A549 (cell line): Measurements from ENCODE around the gene TMEM174. TPM values are rescaled to one million over a fixed set of nuclear protein-coding genes. Genes with fewer than 3 reads are reported as not detected.

ENCODE experiments used
- ATAC-seq, 2 experiments: fragments of 200-7000 bp in 1 of 2; fragments of >200 bp in 1 of 2; cut with Nextera tagmentation in 1 of 2; cut with Tn5 transposase in 1 of 2; 3 replicates each; pipeline versions ENCODE4 v1.8.0 to v1.9.1; 2018 to 2020; ENCODE audit warnings: mild to moderate bottlenecking in 1 of 2, moderate library complexity in 1 of 2
- CTCF ChIA-PET: fragments of 300-600 bp; sonication (Branson Sonifier 250); formaldehyde crosslinking; extraction: SDS; loops from one replicate; lab custom pipeline; 2021; ENCODE audit warnings: antibody characterized with exemption, inconsistent platforms; lab: Yijun Ruan, JAX
- POLR2A ChIA-PET: fragments of 350-600 bp; formaldehyde crosslinking; extraction: SDS; loops from one replicate; lab custom pipeline; 2021; ENCODE audit warnings: antibody characterized with exemption, inconsistent platforms; lab: Yijun Ruan, JAX
- DNase-seq, 2 experiments: peaks; one replicate each; pipeline versions ENCODE4 v3.0.0 to v3.0.0-alpha.2; 2011 to 2016; ENCODE audit warnings: low read depth in 1 of 2, low spot score in 1 of 2
- FAIRE-seq: peaks from 2 replicates; lab custom pipeline; 2011; peaks lifted over from hg19 to GRCh38; lab: Jason Lieb, UNC
- H3K27ac ChIP-seq, 2 experiments: fragments of >200 bp; sonication (Bioruptor Twin); formaldehyde crosslinking; 3 replicates each; pipeline ENCODE4 v1.5.1; 2016 to 2017
- H3K4me1 ChIP-seq: fragments of >200 bp; sonication (Bioruptor Twin); formaldehyde crosslinking; 3 replicates; pipeline ENCODE4 v1.6.1; 2016
- H3K4me2 ChIP-seq: fragments of >200 bp; sonication (Bioruptor Twin); formaldehyde crosslinking; 3 replicates; pipeline ENCODE4 v1.6.1; 2016
- H3K4me3 ChIP-seq: fragments of >200 bp; sonication (Bioruptor Twin); formaldehyde crosslinking; 3 replicates; pipeline ENCODE4 v1.5.1; 2016
- H3K9me3 ChIP-seq: fragments of >200 bp; sonication (Bioruptor Twin); formaldehyde crosslinking; 3 replicates; pipeline ENCODE4 v1.6.1; 2016
- CEBPB ChIP-seq, 2 experiments: fragments of >200 bp in 1 of 2; sonication (Bioruptor Twin) in 1 of 2; formaldehyde crosslinking in 1 of 2; IDR thresholded peaks; 2 replicates each; pipeline ENCODE4 v1.6.1; 2012 to 2016
- EHMT2 ChIP-seq: fragments of 200-600 bp; sonication (generic); IDR thresholded peaks from 2 replicates; pipeline ENCODE4 v1.6.1; 2016; ENCODE audit warnings: antibody characterized with exemption, low read depth, mild to moderate bottlenecking, moderate library complexity
- FOSB ChIP-seq: fragments of 250-450 bp; sonication (Bioruptor Pico); IDR thresholded peaks from 2 replicates; pipeline ENCODE4 v1.5.0; 2020; ENCODE audit warnings: mild to moderate bottlenecking, moderate library complexity
- FOSL2 ChIP-seq, 2 experiments: fragments of 450-650 bp in 1 of 2; fragments of >200 bp in 1 of 2; sonication (Bioruptor Twin) in 1 of 2; formaldehyde crosslinking; IDR thresholded peaks; 2 replicates each; pipeline versions ENCODE4 v1.5.0 to v1.6.1; 2016 to 2020; ENCODE audit warnings: mild to moderate bottlenecking in 1 of 2, moderate library complexity in 1 of 2
- FOXS1 ChIP-seq: fragments of 250-450 bp; sonication (Bioruptor Pico); IDR thresholded peaks from 2 replicates; pipeline ENCODE4 v1.5.0; 2020; ENCODE audit warnings: mild to moderate bottlenecking, moderate library complexity
- HDAC2 ChIP-seq: fragments of 200-600 bp; sonication (generic); IDR thresholded peaks from 2 replicates; pipeline ENCODE4 v1.6.1; 2016
- KDM1A ChIP-seq: fragments of 200-600 bp; sonication (generic); IDR thresholded peaks from 2 replicates; pipeline ENCODE4 v1.6.1; 2016; ENCODE audit warnings: low read depth, mild to moderate bottlenecking
- KDM5A ChIP-seq: fragments of 200-600 bp; sonication (generic); IDR thresholded peaks from 2 replicates; pipeline ENCODE4 v1.6.1; 2016; ENCODE audit warnings: antibody characterized with exemption, mild to moderate bottlenecking
- MYC ChIP-seq: IDR thresholded peaks from 2 replicates; pipeline ENCODE4 v1.6.1; 2012; ENCODE audit warnings: mild to moderate bottlenecking, inconsistent platforms, low read length, improper control_type of control experiment, borderline replicate concordance
- NFE2L2 ChIP-seq: fragments of 150-350 bp; conservative IDR thresholded peaks from 2 replicates; pipeline ENCODE4 v1.6.1; 2014; ENCODE audit warnings: low read length
- ZC3H11A ChIP-seq: fragments of 450-650 bp; IDR thresholded peaks from 2 replicates; pipeline ENCODE4 v1.6.1; 2014; ENCODE audit warnings: antibody characterized with exemption, mild to moderate bottlenecking
- ZFP36 ChIP-seq: fragments of 450-650 bp; IDR thresholded peaks from 2 replicates; pipeline ENCODE4 v1.6.1; 2014; ENCODE audit warnings: borderline replicate concordance; ENCODE audit not compliant: partially characterized antibody
- ZSCAN20 ChIP-seq: fragments of 250-450 bp; sonication (Bioruptor Pico); IDR thresholded peaks from 2 replicates; pipeline ENCODE4 v1.8.0; 2022; ENCODE audit warnings: mild to moderate bottlenecking, moderate library complexity
- WGBS: methylation state at CpG from one replicate; pipeline ENCODE4 v1.1.6; 2017; ENCODE audit errors: missing lambda C conversion rate; 5-methylcytosine and 5-hydroxymethylcytosine counted together
- polyA plus RNA-seq, 4 experiments: library from polyadenylated mRNA; depleted of rRNA in 3 of 4; stranded (reverse); fragments of >200 nt; fragmentation: RNase III in 1 of 4; extraction: RNeasy Plus Mini Kit Qiagen cat#74134 plus additional on column Dnase treatment in 1 of 4; gene quantifications; 2 replicates in 3 of 4; 3 replicates in 1 of 4; pipeline ENCODE4 v1.2.3, GENCODE V29; 2011 to 2017
- TF ChIP-seq, protein P1 (sequence below): fragments of >200 bp; sonication (Bioruptor Twin); formaldehyde crosslinking; IDR thresholded peaks from 2 replicates; pipeline ENCODE4 v1.6.1; 2016
- TF ChIP-seq, protein P2 (sequence below): fragments of 250-450 bp; sonication (Bioruptor Pico); IDR thresholded peaks from 2 replicates; pipeline ENCODE4 v1.5.0; 2021; ENCODE audit warnings: mild to moderate bottlenecking, moderate library complexity, borderline replicate concordance
- TF ChIP-seq, protein P3 (sequence below): fragments of 150-350 bp; IDR thresholded peaks from 2 replicates; pipeline ENCODE4 v1.6.1; 2014; ENCODE audit warnings: low read depth, mild to moderate bottlenecking, low read length
- TF ChIP-seq, protein P4 (sequence below): IDR thresholded peaks from 2 replicates; pipeline ENCODE4 v1.6.1; 2012; ENCODE audit warnings: low read depth, borderline replicate concordance
- TF ChIP-seq, protein P5 (sequence below): fragments of >200 bp; sonication (Bioruptor Twin); formaldehyde crosslinking; IDR thresholded peaks from 3 replicates; pipeline ENCODE4 v1.5.1; 2016

TMEM174 gene
- polyA plus RNA-seq, 2 of the 4 experiments (the other 2 are of a cell fraction) = not detected

DNA sequence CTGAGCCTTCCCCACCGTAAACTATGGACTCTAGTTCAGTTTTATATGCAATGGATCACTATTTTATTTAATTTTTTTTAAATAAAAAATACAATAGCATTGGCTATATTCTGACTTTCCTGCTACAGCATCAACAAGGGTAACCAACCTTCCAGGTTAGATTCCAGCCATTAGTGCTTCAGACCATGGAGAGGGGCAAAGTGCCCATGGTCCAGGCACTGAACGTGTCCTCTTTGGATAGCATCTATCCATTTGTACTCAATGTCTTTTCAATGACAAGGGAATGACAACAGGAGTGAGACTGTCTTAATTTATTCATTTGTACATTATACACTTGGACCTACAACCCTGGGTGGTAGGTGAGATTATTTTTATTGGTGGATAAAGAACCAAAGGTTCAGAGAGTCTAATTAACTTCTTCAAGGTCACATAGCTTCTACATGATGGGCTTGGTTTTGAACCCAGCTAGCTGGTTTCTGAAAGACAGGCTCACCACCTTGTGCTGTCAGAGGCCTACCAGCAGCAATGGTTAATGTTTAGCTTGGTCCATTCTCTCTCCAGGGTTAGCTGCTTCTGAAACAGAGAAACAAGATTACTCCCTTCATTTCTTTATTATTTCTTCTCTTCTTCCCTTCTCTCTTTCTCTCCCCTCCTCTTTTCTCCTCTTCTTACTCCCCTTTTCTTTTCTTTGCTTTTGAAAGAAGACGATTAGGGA lies 41.1 kb upstream of the TMEM174 start:
- POLR2A ChIA-PET = no interaction called here
- DNase-seq (no peak), ATAC-seq (no peak)
- no peak overlapping the region for H3K4me2 ChIP-seq
- no peaks in the 10 kb centered on the region for H3K9me3 ChIP-seq
- 50% methylated on average over 3 of the region's 3 CpGs for WGBS
- H3K27ac ChIP-seq = no peak overlapping the region
- TF ChIP-seq, protein P1, sequence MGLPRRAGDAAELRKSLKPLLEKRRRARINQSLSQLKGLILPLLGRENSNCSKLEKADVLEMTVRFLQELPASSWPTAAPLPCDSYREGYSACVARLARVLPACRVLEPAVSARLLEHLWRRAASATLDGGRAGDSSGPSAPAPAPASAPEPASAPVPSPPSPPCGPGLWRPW = no peak
- no peak for TF ChIP-seq ZFP36
- TF ChIP-seq, protein P2, sequence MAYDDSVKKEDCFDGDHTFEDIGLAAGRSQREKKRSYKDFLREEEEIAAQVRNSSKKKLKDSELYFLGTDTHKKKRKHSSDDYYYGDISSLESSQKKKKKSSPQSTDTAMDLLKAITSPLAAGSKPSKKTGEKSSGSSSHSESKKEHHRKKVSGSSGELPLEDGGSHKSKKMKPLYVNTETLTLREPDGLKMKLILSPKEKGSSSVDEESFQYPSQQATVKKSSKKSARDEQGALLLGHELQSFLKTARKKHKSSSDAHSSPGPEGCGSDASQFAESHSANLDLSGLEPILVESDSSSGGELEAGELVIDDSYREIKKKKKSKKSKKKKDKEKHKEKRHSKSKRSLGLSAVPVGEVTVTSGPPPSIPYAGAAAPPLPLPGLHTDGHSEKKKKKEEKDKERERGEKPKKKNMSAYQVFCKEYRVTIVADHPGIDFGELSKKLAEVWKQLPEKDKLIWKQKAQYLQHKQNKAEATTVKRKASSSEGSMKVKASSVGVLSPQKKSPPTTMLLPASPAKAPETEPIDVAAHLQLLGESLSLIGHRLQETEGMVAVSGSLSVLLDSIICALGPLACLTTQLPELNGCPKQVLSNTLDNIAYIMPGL (CRISPR knock-in tag) = no peak
- TF ChIP-seq CEBPB (IDR thresholded peaks at IDR 0.05) = no peak
- TF ChIP-seq NFE2L2 = no peak
- TF ChIP-seq EHMT2 = no peak
- no peak for TF ChIP-seq HDAC2
- TF ChIP-seq MYC = no peak
- TF ChIP-seq, all 56 proteins: peak for 0
- no peak for FAIRE-seq
- no peak overlapping the region for H3K4me3 ChIP-seq
- CTCF ChIA-PET = interaction anchor here (0.7 to 1.6 kb wide), 5 partner anchors 9 to 323 kb away, joined by 3 to 5 read pairs (median 3); no protein-coding TSS in a partner anchor
- no peaks in the 10 kb centered on the region; the same call in 2 of the 3 replicates for H3K4me1 ChIP-seq

DNA sequence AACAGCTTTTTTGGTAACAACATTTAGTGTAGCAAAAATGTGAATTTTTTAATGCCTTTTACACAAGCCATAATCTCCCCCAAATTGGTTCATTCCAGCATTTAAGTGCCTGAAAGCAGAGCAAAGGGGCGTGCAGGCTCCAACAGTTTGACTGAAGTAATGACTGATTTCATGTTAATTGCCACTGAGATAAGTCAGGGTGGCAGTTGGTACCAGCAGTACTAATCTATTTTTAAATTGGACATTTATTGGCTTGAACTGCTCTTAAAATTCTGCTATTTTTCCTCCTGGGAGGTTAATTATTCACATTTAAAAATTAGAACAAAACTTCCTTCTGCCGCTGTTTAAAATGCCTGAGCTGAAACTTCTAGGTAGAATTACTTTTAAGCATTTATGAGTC lies 40.2 kb upstream of the TMEM174 start:
- ChIA-PET POLR2A (no interaction called here), CTCF (interaction anchor here (1.0 to 1.6 kb wide), 5 partner anchors 12 to 84 kb away, joined by 3 to 5 read pairs (median 3); partner anchors contain the start of gene TMEM171)
- no peak for ATAC-seq
- H3K4me3 ChIP-seq = no peak overlapping the region
- FAIRE-seq = no peak
- no peak overlapping the region for H3K27ac ChIP-seq
- TF ChIP-seq ZC3H11A (no peak), ZSCAN20 (no peak), FOSL2 (IDR thresholded peaks at IDR 0.05) (no peak), FOSL2 (CRISPR knock-in tag; IDR thresholded peaks at IDR 0.05) (no peak), KDM5A (no peak)
- TF ChIP-seq, protein P3, sequence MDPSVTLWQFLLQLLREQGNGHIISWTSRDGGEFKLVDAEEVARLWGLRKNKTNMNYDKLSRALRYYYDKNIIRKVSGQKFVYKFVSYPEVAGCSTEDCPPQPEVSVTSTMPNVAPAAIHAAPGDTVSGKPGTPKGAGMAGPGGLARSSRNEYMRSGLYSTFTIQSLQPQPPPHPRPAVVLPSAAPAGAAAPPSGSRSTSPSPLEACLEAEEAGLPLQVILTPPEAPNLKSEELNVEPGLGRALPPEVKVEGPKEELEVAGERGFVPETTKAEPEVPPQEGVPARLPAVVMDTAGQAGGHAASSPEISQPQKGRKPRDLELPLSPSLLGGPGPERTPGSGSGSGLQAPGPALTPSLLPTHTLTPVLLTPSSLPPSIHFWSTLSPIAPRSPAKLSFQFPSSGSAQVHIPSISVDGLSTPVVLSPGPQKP = no peak
- no peak for DNase-seq
- WGBS = 90% methylated on average over 2 of the region's 2 CpGs
- no peak overlapping the region for H3K4me2 ChIP-seq
- no peaks in the 10 kb centered on the region for H3K9me3 ChIP-seq
- no peaks in the 10 kb centered on the region; the same call in 2 of the 3 replicates for H3K4me1 ChIP-seq

DNA sequence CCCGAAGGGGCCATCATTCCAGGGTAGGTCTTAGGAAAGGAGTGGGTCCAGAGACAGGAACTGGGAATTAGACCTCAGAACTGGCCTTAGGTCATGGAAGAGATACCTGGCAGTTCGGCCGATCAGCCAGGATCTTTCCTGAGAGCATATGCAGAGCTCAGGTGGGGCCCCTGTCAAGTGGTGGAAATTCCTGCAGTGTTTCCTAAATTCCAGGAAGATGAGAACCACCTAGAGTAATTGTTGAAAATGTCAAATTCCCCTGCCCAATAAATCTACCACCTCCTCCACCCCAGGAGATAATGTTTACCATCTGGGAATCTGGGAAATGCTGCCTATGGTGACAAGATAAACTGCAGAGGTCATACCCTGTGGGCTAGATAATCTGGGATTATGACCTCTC lies 38.0 kb upstream of the TMEM174 start:
- 78% methylated on average over 3 of the region's 3 CpGs for WGBS
- ChIA-PET CTCF (interaction anchor here (0.5 to 1.4 kb wide), 5 partner anchors 10 to 305 kb away, joined by 3 read pairs; no protein-coding TSS in a partner anchor), POLR2A (no interaction called here)
- H3K9me3 ChIP-seq = no peaks in the 10 kb centered on the region
- H3K27ac ChIP-seq = no peak overlapping the region
- no peak overlapping the region for H3K4me2 ChIP-seq
- H3K4me1 ChIP-seq = no peaks in the 10 kb centered on the region; the same call in 2 of the 3 replicates
- no peak for FAIRE-seq
- TF ChIP-seq FOXS1 (CRISPR knock-in tag) (no peak), CEBPB (IDR thresholded peaks at IDR 0.05) (no peak), MYC (no peak), KDM1A (no peak), FOSB (CRISPR knock-in tag) (no peak), ZFP36 (no peak)
- TF ChIP-seq, protein P4, sequence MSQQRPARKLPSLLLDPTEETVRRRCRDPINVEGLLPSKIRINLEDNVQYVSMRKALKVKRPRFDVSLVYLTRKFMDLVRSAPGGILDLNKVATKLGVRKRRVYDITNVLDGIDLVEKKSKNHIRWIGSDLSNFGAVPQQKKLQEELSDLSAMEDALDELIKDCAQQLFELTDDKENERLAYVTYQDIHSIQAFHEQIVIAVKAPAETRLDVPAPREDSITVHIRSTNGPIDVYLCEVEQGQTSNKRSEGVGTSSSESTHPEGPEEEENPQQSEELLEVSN = no peak
- TF ChIP-seq, protein P5, sequence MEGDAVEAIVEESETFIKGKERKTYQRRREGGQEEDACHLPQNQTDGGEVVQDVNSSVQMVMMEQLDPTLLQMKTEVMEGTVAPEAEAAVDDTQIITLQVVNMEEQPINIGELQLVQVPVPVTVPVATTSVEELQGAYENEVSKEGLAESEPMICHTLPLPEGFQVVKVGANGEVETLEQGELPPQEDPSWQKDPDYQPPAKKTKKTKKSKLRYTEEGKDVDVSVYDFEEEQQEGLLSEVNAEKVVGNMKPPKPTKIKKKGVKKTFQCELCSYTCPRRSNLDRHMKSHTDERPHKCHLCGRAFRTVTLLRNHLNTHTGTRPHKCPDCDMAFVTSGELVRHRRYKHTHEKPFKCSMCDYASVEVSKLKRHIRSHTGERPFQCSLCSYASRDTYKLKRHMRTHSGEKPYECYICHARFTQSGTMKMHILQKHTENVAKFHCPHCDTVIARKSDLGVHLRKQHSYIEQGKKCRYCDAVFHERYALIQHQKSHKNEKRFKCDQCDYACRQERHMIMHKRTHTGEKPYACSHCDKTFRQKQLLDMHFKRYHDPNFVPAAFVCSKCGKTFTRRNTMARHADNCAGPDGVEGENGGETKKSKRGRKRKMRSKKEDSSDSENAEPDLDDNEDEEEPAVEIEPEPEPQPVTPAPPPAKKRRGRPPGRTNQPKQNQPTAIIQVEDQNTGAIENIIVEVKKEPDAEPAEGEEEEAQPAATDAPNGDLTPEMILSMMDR = no peak
- H3K4me3 ChIP-seq = no peak overlapping the region
- no peak for DNase-seq
- ATAC-seq = no peak
